GM21381 (cell line): ENCODE measurements around the gene APBB3.
"Not testable (repeated sequence)": the region's sequence is repeated elsewhere in the genome, so short reads cannot be mapped to it uniquely, and the experiment has no call there.

ENCODE experiments used
- ATAC-seq: cut with Tn5 transposase; IDR thresholded peaks from one replicate; pipeline ENCODE4 v1.9.1; 2021; ENCODE audit warnings: mild to moderate bottlenecking, moderate library complexity; ENCODE audit not compliant: unreplicated experiment

APBB3 gene

GRCh38 chr5:140564196-140565023, at the start of gene APBB3, which contains the start of gene SLC35A4:
APBB3 (minus strand) TSS chr5:140564598; CDS start chr5:140564245, 353 bp downstream.
SLC35A4 (plus strand) TSS chr5:140564828; CDS start chr5:140567170, 2,342 bp downstream.
- ATAC-seq, result peak; percentile 86

GRCh38 chr5:140611020-140611521, 46.7 kb upstream of the APBB3 start:
- ATAC-seq, result no peak

GRCh38 chr5:140609126-140609525, 44.7 kb upstream of the APBB3 start:
- ATAC-seq, result no peak

GRCh38 chr5:140608722-140609121, 44.3 kb upstream of the APBB3 start:
- no peak for ATAC-seq

GRCh38 chr5:140607031-140607430, 42.6 kb upstream of the APBB3 start:
- no peak for ATAC-seq

- no peak for ATAC-seq
These were observed 41.5 kb upstream of the APBB3 start for GRCh38 chr5:140605879-140606278.

GRCh38 chr5:140603734-140604133, 39.3 kb upstream of the APBB3 start:
- ATAC-seq, result no peak

GRCh38 chr5:140603446-140603698, 39.0 kb upstream of the APBB3 start:
- not testable (repeated sequence) for ATAC-seq

- no peak for ATAC-seq
These were observed 37.7 kb upstream of the APBB3 start for GRCh38 chr5:140602147-140602546.

- no peak for ATAC-seq
These were observed 35.7 kb upstream of the APBB3 start for GRCh38 chr5:140600096-140600495.

GRCh38 chr5:140598836-140599235, 34.4 kb upstream of the APBB3 start:
- no peak for ATAC-seq

- no peak for ATAC-seq
These were observed 31.9 kb upstream of the APBB3 start for GRCh38 chr5:140596321-140596741.

- no peak for ATAC-seq
These were observed 31.3 kb upstream of the APBB3 start for GRCh38 chr5:140595538-140596300.

- no peak for ATAC-seq
These were observed 29.8 kb upstream of the APBB3 start for GRCh38 chr5:140594169-140594568.

- ATAC-seq, result not testable (repeated sequence)
These were observed 28.7 kb upstream of the APBB3 start for GRCh38 chr5:140593070-140593469.

- ATAC-seq, result no peak
These were observed 27.5 kb upstream of the APBB3 start for GRCh38 chr5:140591747-140592372.

- no peak for ATAC-seq
These were observed 26.5 kb upstream of the APBB3 start for GRCh38 chr5:140590861-140591260.

- no peak for ATAC-seq
These were observed 24.1 kb upstream of the APBB3 start for GRCh38 chr5:140588311-140589070.

- ATAC-seq, result no peak
These were observed 23.1 kb upstream of the APBB3 start for GRCh38 chr5:140587495-140587894.

GRCh38 chr5:140579188-140579747, 14.9 kb upstream of the APBB3 start:
- not testable (repeated sequence) for ATAC-seq
